GM19438 (cell line): ENCODE data around the gene ZNF160.
"Not testable (repeated sequence)": the region's sequence is repeated elsewhere in the genome, so short reads cannot be mapped to it uniquely, and the experiment has no call there.

Experiments used
- ATAC-seq: cut with Tn5 transposase; IDR thresholded peaks from one replicate; pipeline ENCODE4 v1.9.1; 2021; ENCODE audit warnings: low read depth; ENCODE audit not compliant: unreplicated experiment

The ZNF160 gene

DNA sequence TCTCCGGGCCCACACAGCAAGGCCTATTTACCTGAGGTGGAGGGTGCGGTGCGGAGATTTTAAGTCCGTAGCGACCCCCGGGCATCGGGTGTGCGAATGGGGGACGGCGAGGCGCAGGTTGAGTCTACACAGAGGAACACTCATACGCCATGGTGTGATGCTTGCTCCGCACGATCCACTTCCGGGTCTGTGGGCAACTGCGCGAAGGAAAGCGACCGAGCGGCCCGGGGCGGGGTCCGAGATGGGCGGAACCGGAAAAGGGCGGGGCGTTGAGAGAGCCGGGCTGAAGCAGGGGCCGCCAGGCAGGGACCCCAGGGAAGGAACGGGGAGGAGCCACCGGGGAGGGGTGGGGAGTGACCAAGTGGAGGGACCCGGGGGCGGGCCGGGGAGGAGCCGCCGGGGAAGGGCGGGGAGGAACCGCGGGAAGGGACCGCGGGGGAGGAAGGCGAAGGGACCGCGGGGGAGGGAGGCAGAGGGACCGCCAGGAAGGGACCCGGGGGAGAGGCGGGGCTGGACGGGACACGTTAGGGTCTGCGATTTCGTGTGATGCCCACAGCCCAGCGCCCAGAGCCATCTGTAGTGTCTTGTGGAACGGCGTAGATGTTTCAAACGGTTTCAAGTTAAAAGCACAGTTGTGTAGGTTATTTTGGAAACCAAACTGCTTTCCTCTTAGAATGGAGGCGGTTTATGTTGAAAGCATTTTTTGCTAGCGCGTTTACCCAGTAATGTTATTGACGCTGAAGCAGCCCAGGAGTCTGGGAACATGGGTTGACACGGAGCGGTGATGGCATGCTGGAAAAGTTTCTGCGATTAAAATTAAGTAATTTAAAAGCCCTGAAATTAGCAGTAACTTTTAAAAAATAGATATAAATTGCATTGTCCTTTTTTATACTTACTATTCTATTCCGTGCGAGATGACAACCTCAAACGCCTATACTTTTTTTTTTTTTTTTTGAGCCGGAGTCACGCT is at the start of gene ZNF160:
ZNF160 (minus strand) TSS at position 189 of the 970 bp plus-strand sequence. CDS start 17,146 bp downstream, outside the sequence.
- ATAC-seq, result peak; percentile 94

DNA sequence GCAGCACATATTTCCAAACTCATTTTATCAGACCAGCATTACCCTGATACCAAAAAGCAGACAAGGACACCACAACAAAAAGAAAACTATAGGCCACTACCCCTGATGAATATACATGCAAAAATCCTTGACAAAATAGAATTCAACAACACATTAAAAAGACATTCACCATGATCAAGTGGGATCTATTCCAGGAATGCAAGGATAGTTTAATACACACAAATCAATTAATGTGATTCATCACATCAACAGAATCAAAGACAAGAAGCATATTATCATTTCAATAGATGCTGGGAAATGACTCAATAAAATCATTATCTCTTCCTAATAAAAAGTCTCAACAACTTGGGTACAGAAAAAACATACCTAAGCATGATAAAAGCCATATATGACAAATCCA is 44.4 kb upstream of the ZNF160 start:
- no peak for ATAC-seq

DNA sequence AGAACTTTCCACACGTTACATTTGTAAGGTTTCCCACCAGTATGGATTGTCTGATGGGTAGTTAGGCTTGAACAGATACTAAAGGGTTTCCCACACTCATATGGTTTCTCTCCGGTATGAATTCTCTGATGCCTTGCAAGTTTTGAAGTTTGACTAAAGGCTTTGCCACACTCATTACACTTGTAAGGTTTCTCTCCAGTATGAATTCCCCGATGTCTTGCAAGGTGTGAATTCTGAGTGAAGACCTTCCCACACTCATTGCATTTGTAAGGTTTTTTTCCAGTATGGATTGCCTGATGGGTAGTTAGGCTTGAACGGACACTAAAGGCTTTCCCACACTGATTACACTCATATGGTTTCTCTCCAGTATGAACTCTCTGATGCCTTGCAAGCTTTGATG is 37.1 kb upstream of the ZNF160 start:
- no peak for ATAC-seq

DNA sequence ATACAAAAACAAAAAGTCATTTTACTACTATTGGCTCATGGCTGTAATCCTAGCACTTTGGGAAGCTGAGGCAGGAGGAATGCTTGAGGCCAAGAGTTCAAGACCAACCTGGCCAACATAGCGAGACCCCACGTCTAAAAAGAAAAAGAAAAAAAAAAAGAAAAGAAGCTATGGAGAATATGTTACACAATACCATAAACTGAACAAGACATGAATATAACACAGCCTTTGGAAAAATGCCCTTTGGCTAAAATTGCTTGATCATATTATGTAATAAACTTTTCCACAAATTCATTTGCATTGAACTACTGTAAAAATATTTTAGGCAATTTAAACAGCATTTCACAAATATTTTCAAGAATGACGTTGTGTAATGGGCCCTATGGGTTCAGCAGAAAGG is 33.2 kb upstream of the ZNF160 start:
- ATAC-seq, result no peak

GRCh38 chr19:53132141-53132991 is 29.1 kb upstream of the ZNF160 start, which contains the start of gene ZNF415:
Gene ZNF415 (minus strand): TSS chr19:53132910. CDS start chr19:53122676, 10,234 bp downstream.
- ATAC-seq, result no peak

GRCh38 chr19:53131727-53132126 is 28.5 kb upstream of the ZNF160 start:
- no peak for ATAC-seq

GRCh38 chr19:53131085-53131590 is 27.9 kb upstream of the ZNF160 start:
- no peak for ATAC-seq

DNA sequence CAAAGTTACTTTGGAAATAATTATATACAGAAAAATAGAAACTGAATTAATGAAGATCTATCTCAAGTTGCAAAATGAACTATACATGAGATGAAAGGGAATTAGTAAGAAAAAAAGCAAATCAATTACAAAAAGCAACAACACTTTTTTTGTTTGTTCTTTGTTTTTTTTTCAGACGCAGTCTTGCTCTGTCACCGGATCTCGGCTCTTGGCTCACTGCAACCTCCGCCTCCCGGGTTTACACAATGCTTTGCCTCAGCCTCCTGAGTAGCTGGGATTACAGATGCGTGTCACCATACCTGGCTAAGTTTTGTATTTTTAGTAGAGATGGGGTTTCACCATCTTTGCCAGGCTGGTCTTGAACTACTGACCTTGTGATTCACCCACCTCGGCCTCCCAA is 27.3 kb upstream of the ZNF160 start:
- ATAC-seq, result no peak

GRCh38 chr19:53126733-53127526 is 23.7 kb upstream of the ZNF160 start:
- ATAC-seq, result not testable (repeated sequence)

GRCh38 chr19:53123400-53123799 is 20.2 kb upstream of the ZNF160 start:
- no peak for ATAC-seq

GRCh38 chr19:53112286-53112685 is 9.1 kb upstream of the ZNF160 start:
- ATAC-seq, result no peak

DNA sequence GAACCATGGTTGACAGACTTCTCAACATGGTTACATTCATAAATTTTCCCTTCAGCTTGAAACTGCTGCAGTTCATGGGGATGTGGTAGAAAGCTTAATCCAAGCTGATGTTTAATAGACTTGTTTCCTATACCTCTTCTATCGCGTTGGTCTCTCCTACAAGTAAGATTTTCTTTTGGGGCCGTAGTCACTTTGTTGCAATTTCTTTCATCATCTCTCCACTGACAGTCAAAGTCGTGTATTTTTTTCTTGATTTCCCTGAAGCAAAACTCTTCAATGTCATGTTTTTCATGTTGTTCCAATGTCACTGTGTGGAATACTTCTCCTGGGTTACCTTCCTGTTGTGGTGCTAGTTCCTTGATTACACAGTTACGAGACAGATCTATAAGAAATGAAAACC is 6.3 kb upstream of the ZNF160 start:
- ATAC-seq, result no peak

- peak; percentile 26 for ATAC-seq
These were observed 427 bp downstream of the ZNF160 start for GRCh38 chr19:53102756-53103233.

GRCh38 chr19:53102206-53102755 is 941 bp downstream of the ZNF160 start:
- ATAC-seq, result no peak

DNA sequence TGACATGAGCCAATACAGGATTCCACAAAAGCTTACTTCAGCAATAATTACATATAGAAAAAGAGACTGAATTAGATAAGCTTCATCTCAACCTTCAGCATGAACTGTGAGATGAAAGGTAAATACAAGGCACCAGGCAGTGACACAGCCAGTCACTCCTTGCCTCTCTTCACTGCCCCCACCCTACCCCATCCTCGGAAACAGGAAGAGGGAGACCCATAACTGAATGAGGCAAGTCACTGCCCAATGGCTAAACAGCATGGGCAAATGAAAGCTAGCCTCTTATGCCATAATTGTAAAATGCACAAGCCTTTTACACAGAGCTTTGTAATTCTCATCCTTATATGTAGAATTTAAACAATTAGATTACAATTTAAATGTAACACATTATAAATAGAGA is 1.7 kb downstream of the ZNF160 start:
- ATAC-seq, result no peak

DNA sequence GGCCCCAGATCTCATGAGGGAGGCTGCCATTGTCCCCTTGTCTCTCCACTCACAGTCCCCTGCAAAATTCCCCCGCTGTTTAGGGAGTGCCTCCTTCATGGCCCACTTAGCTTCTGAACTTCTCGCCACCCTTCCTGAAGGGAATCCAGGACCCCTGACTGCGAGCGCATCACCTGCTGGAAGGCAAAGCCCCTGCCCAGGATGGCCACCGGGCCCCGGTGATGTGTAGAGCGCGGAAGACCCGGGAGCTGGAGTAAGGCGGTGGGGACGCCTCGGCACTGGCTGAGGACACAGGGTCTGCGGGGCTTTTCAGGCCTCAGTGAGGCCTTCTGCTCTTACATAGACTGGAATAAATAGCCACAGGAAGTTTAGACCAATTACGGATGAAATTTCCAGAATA is 4.7 kb downstream of the ZNF160 start:
- ATAC-seq, result not testable (repeated sequence)

- not testable (repeated sequence) for ATAC-seq
These were observed 6.1 kb downstream of the ZNF160 start for GRCh38 chr19:53096982-53097690.

DNA sequence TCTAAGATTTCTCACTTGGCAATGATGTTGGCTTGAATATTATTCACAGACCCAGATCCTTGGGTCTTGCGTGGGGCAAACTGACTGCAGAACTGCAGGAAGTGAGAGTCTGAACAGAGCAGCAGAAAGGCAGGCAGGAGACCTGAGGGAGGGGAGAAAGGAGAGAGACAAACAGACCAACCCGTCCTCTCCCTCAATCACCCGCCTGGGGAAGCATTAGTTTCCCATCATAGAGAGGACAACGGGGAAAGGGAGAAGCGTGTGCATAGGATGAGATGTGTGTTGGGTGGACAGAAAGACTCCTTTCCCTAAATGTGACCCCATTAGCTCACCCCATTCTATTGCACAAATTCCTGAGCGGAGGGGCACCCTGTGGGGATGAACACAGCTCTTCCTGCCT is 6.6 kb downstream of the ZNF160 start:
- ATAC-seq, result not testable (repeated sequence)
